Astrocyte of the spinal cord (primary cell): ENCODE data around the gene CELF6.
A peak's percentile ranks its signal among the peaks of the same experiment; 100 is the strongest.

Experiments used
- DNase-seq: peaks from one replicate; pipeline ENCODE4 v3.0.0; 2011; ENCODE audit warnings: low read depth, low spot score
- H3K4me3 ChIP-seq: 2 replicates; pipeline ENCODE4 v1.5.1; 2011; ENCODE audit warnings: low read depth, mild to moderate bottlenecking, low read length, moderate library complexity
- CTCF ChIP-seq: IDR thresholded peaks from 2 replicates; pipeline ENCODE4 v1.5.1; 2012; ENCODE audit warnings: low read depth, mild to moderate bottlenecking, low read length, inconsistent platforms
- in situ Hi-C: cut with HindIII; loops from 2 replicates; pipeline ENCODE4 v1.10.0; 2017; ENCODE audit warnings: low sequenced_read_pairs

Gene CELF6

DNA sequence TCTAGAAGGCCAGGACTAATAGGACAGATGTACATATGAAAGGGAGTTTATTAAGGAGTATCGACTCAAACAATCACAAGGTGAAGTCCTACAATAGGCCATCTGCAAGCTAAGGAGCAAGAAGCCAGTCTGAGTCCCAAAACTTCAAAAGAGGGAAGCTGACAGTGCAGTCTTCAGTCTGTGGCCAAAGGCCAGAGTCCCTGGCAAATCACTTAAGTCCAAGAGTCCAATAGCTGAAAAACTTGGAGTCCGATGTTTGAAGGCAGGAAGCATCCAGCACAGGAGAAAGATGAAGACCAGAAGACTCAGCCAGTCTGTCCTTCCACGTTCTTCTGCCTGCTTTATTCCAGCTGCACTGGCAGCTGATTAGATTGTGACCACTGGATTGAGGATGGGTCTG, 11.1 kb upstream of the CELF6 start:
- DNase-seq = no peak
- in situ Hi-C loops = no loop called here
- no peak for TF ChIP-seq CTCF
- no peak overlapping the region for H3K4me3 ChIP-seq

DNA sequence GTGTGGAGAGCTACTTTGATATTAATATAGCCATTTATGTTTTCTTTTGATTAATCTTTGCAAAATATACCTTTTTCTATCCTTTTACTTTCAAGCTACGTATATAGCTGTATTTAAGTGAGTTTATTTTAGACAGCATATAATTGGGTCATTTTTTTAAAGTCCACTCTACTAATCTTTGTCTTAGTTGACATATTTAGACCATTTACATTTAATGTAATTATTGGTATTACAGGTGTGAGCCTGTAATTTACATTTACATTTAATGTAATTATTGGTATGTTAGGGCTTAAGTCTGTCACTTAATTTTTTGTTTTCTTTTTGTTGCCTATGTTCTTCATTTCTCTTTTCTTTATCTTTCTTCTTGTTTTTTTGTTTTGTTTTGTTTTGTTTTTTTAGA, 3.8 kb upstream of the CELF6 start:
- in situ Hi-C loops = no loop called here
- H3K4me3 ChIP-seq = no peak overlapping the region
- DNase-seq = no peak
- no peak for TF ChIP-seq CTCF

GRCh38 chr15:72319360-72319984, 485 bp downstream of the CELF6 start:
- peak overlapping the region; percentile 47 for H3K4me3 ChIP-seq
- peak; percentile 52 for DNase-seq
- no peak for TF ChIP-seq CTCF
- in situ Hi-C loops = no loop called here

DNA sequence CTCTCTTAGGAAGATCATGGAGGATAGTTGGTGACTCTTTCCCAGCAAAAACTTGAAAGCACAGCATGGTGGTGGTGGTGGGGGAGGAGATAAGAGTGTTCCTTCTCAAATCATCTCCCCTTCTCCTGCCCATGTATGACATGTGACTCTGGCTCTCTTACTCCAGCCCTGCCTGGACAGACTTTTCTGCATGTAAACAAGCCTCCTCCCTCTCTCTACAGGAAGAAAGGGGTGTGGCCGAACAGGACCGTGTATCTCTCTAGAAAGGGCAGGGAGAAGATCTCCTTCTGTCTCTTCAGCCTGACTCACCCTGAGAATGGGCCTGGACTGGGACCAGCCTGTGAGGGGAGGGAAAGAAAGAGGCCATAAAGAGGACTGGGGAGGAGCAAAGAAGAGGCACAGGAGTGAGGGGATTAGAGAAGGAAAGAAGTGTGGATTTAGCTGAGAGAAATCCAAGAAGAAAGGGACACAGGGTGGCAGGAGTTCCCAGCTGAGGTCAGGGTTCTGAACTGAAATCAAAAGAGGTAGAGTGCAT, 1.5 kb downstream of the CELF6 start:
- in situ Hi-C loops = no loop called here
- no peak for TF ChIP-seq CTCF
- H3K4me3 ChIP-seq = no peak overlapping the region
- no peak for DNase-seq

DNA sequence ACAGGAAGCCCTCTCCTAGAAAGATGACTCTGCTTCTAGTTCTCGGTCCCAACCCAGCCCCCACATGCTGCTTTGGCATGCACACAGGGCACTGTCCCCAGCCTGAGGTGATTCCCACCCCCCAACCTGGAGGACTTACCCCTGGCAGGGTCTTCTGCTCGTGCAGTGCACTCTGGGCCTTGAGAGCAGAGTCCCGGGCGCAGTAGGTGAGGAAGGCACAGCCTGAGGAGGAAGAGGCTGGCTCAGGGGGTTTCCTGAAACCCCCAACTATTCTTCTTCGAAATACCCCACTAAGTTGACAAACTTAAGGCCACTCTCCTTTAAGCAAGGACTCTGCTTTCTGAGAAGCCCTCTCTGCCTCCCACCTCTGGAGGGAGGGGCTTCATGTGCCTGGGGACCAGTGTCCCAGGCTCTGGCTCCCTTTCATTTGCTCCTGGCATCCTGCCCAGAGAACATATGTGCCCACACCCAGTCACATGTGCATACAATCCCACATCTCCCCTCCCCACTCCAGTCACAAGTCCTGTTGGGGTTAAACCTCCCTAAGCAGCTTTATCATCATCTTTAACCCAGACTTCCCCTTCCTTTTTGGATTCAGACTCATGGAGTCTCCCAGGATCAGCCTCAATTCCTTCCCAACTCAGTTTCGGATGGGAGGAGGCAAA, 4.1 kb downstream of the CELF6 start:
- in situ Hi-C loops = no loop called here
- H3K4me3 ChIP-seq = no peak overlapping the region
- no peak for TF ChIP-seq CTCF
- no peak for DNase-seq

DNA sequence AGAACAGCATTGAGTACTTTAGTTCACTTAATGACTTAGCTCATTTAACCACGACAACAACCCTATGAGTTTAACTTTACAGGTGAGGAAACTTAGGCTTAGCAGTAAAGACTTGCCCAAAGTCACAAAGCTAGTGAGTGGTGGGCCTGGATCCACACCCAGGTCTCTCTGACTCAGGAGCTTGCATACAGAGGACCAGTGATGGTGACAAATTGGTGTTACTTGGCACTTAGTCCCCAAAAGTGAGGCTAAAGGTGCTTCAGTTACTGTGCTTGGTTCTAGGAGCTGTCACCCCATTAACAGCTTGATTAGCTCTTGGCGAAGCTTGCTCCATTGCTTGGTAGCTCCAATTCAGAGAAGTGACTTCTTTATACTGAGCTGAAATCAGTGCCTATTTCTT, 6.1 kb downstream of the CELF6 start:
- TF ChIP-seq CTCF = no peak
- in situ Hi-C loops = no loop called here
- no peak for DNase-seq

More for the DNA sequence above, 6.1 kb downstream of the CELF6 start:
- no peak overlapping the region for H3K4me3 ChIP-seq
